WTC11 (cell line): ENCODE results near the gene WDR5B. TPM values are rescaled to one million over a fixed set of nuclear protein-coding genes. Genes with fewer than 3 reads are reported as not detected.

Experiments
- ATAC-seq: fragments of 200-7000 bp; cut with Tn5 transposase; 2 replicates; pipeline ENCODE4 v1.10.0; 2021; ENCODE audit warnings: mild to moderate bottlenecking, moderate library complexity
- CTCF ChIA-PET: fragments of 300-600 bp; sonication (Branson Sonifier 250); formaldehyde crosslinking; loops from one replicate; lab custom pipeline; 2021; ENCODE audit warnings: antibody characterized with exemption; lab: Charles Lee
- POLR2A ChIA-PET: fragments of 350-600 bp; sonication (Branson Sonifier 250); formaldehyde crosslinking; loops from one replicate; lab custom pipeline; 2021; ENCODE audit warnings: antibody characterized with exemption; lab: Charles Lee
- DNase-seq: peaks from one replicate; pipeline ENCODE4 v3.0.0; 2021; ENCODE audit warnings: low spot score
- H3K27ac Mint-ChIP-seq: 2 replicates; pipeline ENCODE4 v1.8.0; 2021; ENCODE audit warnings: mixed read lengths
- H3K27me3 Mint-ChIP-seq: 2 replicates; pipeline ENCODE4 v1.8.0; 2021; ENCODE audit warnings: low read depth, mild to moderate bottlenecking, moderate library complexity, mixed read lengths
- H3K36me3 Mint-ChIP-seq: 2 replicates; pipeline ENCODE4 v1.8.0; 2021; ENCODE audit warnings: mixed read lengths
- H3K4me1 Mint-ChIP-seq: 2 replicates; pipeline ENCODE4 v1.8.0; 2022; ENCODE audit warnings: mixed read lengths
- H3K4me3 Mint-ChIP-seq: 2 replicates; pipeline ENCODE4 v1.8.0; 2021; ENCODE audit warnings: mild to moderate bottlenecking, moderate library complexity, mixed read lengths
- H3K9me3 Mint-ChIP-seq: 2 replicates; pipeline ENCODE4 v1.8.0; 2021; ENCODE audit warnings: mixed read lengths
- ESRRA ChIP-seq: sonication (generic); formaldehyde crosslinking; IDR thresholded peaks from 2 replicates; pipeline ENCODE4 v1.8.1; 2022; ENCODE audit warnings: mild to moderate bottlenecking, missing genetic modification reagents, borderline replicate concordance
- ETV6 ChIP-seq: sonication (generic); formaldehyde crosslinking; IDR thresholded peaks from 2 replicates; pipeline ENCODE4 v1.8.1; 2022; ENCODE audit warnings: mild to moderate bottlenecking, missing genetic modification reagents
- GABPB1 ChIP-seq: sonication (generic); formaldehyde crosslinking; IDR thresholded peaks from 2 replicates; pipeline ENCODE4 v1.8.1; 2023; ENCODE audit warnings: mild to moderate bottlenecking, missing genetic modification reagents
- HMGA2 ChIP-seq: fragments of 250-450 bp; sonication (Bioruptor Pico); IDR thresholded peaks from 2 replicates; pipeline ENCODE4 v1.4.0; 2021; ENCODE audit warnings: mild to moderate bottlenecking, moderate library complexity
- IRF2 ChIP-seq: sonication (generic); formaldehyde crosslinking; IDR thresholded peaks from 2 replicates; pipeline ENCODE4 v1.8.0; 2022; ENCODE audit warnings: low read depth, missing genetic modification reagents, borderline replicate concordance
- MYBL2 ChIP-seq: sonication (generic); formaldehyde crosslinking; IDR thresholded peaks from 2 replicates; pipeline ENCODE4 v1.8.1; 2023; ENCODE audit warnings: mild to moderate bottlenecking, moderate library complexity, missing genetic modification reagents
- RORB ChIP-seq: fragments of 250-450 bp; sonication (Bioruptor Pico); IDR thresholded peaks from 2 replicates; pipeline ENCODE4 v1.9.0; 2021; ENCODE audit warnings: mild to moderate bottlenecking
- SP1 ChIP-seq: sonication (generic); formaldehyde crosslinking; conservative IDR thresholded peaks from 2 replicates; pipeline ENCODE4 v1.8.1; 2022; ENCODE audit warnings: missing genetic modification reagents
- ZNF138 ChIP-seq: sonication (generic); formaldehyde crosslinking; conservative IDR thresholded peaks from 2 replicates; pipeline ENCODE4 v1.8.1; 2022; ENCODE audit warnings: mild to moderate bottlenecking, moderate library complexity, missing genetic modification reagents
- ZNF396 ChIP-seq: fragments of 250-450 bp; sonication (Bioruptor Pico); IDR thresholded peaks from 2 replicates; pipeline ENCODE4 v1.8.0; 2021; ENCODE audit warnings: mild to moderate bottlenecking, moderate library complexity, borderline replicate concordance
- ZNF671 ChIP-seq: fragments of 250-450 bp; sonication (Bioruptor Pico); IDR thresholded peaks from 2 replicates; pipeline ENCODE4 v1.8.0; 2021; ENCODE audit warnings: mild to moderate bottlenecking
- total RNA-seq: library from RNA; stranded (reverse); gene quantifications from 3 replicates; pipeline ENCODE4 v1.2.3, GENCODE V29; 2021
- TF ChIP-seq, protein P1 (sequence below): sonication (generic); formaldehyde crosslinking; IDR thresholded peaks from 2 replicates; pipeline ENCODE4 v1.8.0; 2022; ENCODE audit warnings: mild to moderate bottlenecking, missing genetic modification reagents
- TF ChIP-seq, protein P2 (sequence below): sonication (generic); formaldehyde crosslinking; conservative IDR thresholded peaks from 2 replicates; pipeline ENCODE4 v1.8.1; 2022; ENCODE audit warnings: mild to moderate bottlenecking, missing genetic modification reagents
- TF ChIP-seq, protein P3 (sequence below): sonication (generic); formaldehyde crosslinking; IDR thresholded peaks from 2 replicates; pipeline ENCODE4 v1.8.1; 2022; ENCODE audit warnings: low read depth, mild to moderate bottlenecking, moderate library complexity, missing genetic modification reagents, borderline replicate concordance
- TF ChIP-seq, protein P4 (sequence below): sonication (generic); formaldehyde crosslinking; IDR thresholded peaks from 2 replicates; pipeline ENCODE4 v1.8.0; 2023; ENCODE audit warnings: missing genetic modification reagents
- TF ChIP-seq, protein P5 (sequence below): sonication (generic); formaldehyde crosslinking; IDR thresholded peaks from 2 replicates; pipeline ENCODE4 v1.8.1; 2022; ENCODE audit warnings: mild to moderate bottlenecking, moderate library complexity, missing genetic modification reagents
- TF ChIP-seq, protein P6 (sequence below): sonication (generic); formaldehyde crosslinking; IDR thresholded peaks from 2 replicates; pipeline ENCODE4 v1.8.1; 2023; ENCODE audit warnings: mild to moderate bottlenecking, missing genetic modification reagents, borderline replicate concordance
- TF ChIP-seq, protein P7 (sequence below): fragments of 200-600 bp; IDR thresholded peaks from 2 replicates; pipeline ENCODE4 v1.8.0; 2022; ENCODE audit warnings: antibody characterized with exemption
- TF ChIP-seq, protein P8 (sequence below): sonication (generic); formaldehyde crosslinking; conservative IDR thresholded peaks from 2 replicates; pipeline ENCODE4 v1.8.1; 2023; ENCODE audit warnings: mild to moderate bottlenecking, low read depth, missing genetic modification reagents, moderate library complexity
- TF ChIP-seq, protein P9 (sequence below): fragments of 250-450 bp; sonication (Bioruptor Pico); IDR thresholded peaks from 2 replicates; pipeline ENCODE4 v2.1.2; 2022; ENCODE audit warnings: mild to moderate bottlenecking, moderate library complexity

WDR5B gene
- total RNA-seq, 1 experiment from 2014 or later = 2.8 TPM

DNA sequence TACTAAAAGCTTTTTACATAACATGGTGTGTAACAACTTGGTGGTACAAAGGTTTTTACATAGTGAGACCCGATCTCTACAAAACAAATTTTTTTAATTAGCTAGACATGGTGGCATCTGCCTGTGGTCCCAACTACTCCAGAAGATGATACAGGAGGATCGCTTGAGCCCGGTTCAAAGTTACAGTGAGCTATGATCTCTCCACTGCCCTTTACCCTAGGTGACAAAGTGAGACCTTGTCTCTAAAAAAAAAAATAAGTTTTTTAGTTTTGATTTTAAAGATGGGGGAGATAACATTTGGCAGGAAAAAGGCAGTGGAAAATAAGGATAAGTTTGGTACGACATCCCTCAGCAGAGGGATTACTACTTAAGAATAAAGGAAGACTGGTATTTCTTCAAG, 26.0 kb downstream of the WDR5B start (continued):
- TF ChIP-seq, protein P1, sequence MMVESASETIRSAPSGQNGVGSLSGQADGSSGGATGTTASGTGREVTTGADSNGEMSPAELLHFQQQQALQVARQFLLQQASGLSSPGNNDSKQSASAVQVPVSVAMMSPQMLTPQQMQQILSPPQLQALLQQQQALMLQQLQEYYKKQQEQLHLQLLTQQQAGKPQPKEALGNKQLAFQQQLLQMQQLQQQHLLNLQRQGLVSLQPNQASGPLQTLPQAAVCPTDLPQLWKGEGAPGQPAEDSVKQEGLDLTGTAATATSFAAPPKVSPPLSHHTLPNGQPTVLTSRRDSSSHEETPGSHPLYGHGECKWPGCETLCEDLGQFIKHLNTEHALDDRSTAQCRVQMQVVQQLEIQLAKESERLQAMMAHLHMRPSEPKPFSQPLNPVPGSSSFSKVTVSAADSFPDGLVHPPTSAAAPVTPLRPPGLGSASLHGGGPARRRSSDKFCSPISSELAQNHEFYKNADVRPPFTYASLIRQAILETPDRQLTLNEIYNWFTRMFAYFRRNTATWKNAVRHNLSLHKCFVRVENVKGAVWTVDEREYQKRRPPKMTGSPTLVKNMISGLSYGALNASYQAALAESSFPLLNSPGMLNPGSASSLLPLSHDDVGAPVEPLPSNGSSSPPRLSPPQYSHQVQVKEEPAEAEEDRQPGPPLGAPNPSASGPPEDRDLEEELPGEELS (CRISPR knock-in tag) = no peak
- no peak for TF ChIP-seq ETV6
- no peak for TF ChIP-seq ZNF396 (CRISPR knock-in tag)
- TF ChIP-seq ZNF671 = no peak
- no peak for TF ChIP-seq IRF2
- TF ChIP-seq GABPB1 (CRISPR knock-in tag) = no peak

DNA sequence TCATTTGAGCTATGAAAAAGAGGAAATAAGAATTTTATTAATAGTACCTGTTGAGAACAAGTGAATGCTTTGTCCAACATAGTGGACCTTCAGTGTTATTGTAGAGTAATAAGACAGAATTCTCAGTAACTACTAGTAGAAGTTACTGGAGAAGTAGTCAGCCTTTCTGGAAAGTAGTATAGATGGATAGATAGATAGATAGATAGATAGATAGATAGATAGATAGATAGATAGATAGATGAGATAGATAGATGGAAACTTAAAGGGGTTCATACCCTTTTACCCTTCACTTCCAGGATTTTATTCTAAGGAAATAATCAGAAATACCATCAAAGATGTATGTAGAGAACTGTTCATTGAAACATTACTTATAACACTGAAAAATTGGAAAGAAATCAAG, 26.7 kb downstream of the WDR5B start:
- Mint-ChIP-seq H3K36me3 (peaks cover 31% of the 10 kb centered on the region), H3K9me3 (no peaks in the 10 kb centered on the region), H3K4me3 (no peak overlapping the region), H3K4me1 (peaks cover 36% of the 10 kb centered on the region), H3K27ac (no peak overlapping the region), H3K27me3 (no peaks in the 10 kb centered on the region)
- DNase-seq (no peak), ATAC-seq (no peak)
- ChIA-PET POLR2A (no interaction called here), CTCF (interaction anchor here (1.2 kb wide), 1 partner anchor 291 kb away, joined by 3 read pairs; no protein-coding TSS in a partner anchor)
- TF ChIP-seq ESRRA (CRISPR knock-in tag) = no peak
- TF ChIP-seq RORB (CRISPR knock-in tag) = no peak
- TF ChIP-seq, protein P2, sequence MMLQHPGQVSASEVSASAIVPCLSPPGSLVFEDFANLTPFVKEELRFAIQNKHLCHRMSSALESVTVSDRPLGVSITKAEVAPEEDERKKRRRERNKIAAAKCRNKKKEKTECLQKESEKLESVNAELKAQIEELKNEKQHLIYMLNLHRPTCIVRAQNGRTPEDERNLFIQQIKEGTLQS (CRISPR knock-in tag) = no peak
- TF ChIP-seq, protein P3, sequence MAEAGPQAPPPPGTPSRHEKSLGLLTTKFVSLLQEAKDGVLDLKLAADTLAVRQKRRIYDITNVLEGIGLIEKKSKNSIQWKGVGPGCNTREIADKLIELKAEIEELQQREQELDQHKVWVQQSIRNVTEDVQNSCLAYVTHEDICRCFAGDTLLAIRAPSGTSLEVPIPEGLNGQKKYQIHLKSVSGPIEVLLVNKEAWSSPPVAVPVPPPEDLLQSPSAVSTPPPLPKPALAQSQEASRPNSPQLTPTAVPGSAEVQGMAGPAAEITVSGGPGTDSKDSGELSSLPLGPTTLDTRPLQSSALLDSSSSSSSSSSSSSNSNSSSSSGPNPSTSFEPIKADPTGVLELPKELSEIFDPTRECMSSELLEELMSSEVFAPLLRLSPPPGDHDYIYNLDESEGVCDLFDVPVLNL = no peak
- TF ChIP-seq MYBL2 (CRISPR knock-in tag) = no peak
- TF ChIP-seq, protein P4, sequence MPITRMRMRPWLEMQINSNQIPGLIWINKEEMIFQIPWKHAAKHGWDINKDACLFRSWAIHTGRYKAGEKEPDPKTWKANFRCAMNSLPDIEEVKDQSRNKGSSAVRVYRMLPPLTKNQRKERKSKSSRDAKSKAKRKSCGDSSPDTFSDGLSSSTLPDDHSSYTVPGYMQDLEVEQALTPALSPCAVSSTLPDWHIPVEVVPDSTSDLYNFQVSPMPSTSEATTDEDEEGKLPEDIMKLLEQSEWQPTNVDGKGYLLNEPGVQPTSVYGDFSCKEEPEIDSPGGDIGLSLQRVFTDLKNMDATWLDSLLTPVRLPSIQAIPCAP (CRISPR knock-in tag) = no peak
- TF ChIP-seq, protein P5, sequence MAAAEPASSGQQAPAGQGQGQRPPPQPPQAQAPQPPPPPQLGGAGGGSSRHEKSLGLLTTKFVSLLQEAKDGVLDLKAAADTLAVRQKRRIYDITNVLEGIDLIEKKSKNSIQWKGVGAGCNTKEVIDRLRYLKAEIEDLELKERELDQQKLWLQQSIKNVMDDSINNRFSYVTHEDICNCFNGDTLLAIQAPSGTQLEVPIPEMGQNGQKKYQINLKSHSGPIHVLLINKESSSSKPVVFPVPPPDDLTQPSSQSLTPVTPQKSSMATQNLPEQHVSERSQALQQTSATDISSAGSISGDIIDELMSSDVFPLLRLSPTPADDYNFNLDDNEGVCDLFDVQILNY = no peak
- no peak for TF ChIP-seq ZNF671
- no peak for TF ChIP-seq SP1
- TF ChIP-seq ZNF138 (CRISPR knock-in tag) = no peak
- TF ChIP-seq, protein P6, sequence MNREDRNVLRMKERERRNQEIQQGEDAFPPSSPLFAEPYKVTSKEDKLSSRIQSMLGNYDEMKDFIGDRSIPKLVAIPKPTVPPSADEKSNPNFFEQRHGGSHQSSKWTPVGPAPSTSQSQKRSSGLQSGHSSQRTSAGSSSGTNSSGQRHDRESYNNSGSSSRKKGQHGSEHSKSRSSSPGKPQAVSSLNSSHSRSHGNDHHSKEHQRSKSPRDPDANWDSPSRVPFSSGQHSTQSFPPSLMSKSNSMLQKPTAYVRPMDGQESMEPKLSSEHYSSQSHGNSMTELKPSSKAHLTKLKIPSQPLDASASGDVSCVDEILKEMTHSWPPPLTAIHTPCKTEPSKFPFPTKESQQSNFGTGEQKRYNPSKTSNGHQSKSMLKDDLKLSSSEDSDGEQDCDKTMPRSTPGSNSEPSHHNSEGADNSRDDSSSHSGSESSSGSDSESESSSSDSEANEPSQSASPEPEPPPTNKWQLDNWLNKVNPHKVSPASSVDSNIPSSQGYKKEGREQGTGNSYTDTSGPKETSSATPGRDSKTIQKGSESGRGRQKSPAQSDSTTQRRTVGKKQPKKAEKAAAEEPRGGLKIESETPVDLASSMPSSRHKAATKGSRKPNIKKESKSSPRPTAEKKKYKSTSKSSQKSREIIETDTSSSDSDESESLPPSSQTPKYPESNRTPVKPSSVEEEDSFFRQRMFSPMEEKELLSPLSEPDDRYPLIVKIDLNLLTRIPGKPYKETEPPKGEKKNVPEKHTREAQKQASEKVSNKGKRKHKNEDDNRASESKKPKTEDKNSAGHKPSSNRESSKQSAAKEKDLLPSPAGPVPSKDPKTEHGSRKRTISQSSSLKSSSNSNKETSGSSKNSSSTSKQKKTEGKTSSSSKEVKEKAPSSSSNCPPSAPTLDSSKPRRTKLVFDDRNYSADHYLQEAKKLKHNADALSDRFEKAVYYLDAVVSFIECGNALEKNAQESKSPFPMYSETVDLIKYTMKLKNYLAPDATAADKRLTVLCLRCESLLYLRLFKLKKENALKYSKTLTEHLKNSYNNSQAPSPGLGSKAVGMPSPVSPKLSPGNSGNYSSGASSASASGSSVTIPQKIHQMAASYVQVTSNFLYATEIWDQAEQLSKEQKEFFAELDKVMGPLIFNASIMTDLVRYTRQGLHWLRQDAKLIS = no peak
- TF ChIP-seq ZNF396 (CRISPR knock-in tag) = no peak
- TF ChIP-seq, protein P7, sequence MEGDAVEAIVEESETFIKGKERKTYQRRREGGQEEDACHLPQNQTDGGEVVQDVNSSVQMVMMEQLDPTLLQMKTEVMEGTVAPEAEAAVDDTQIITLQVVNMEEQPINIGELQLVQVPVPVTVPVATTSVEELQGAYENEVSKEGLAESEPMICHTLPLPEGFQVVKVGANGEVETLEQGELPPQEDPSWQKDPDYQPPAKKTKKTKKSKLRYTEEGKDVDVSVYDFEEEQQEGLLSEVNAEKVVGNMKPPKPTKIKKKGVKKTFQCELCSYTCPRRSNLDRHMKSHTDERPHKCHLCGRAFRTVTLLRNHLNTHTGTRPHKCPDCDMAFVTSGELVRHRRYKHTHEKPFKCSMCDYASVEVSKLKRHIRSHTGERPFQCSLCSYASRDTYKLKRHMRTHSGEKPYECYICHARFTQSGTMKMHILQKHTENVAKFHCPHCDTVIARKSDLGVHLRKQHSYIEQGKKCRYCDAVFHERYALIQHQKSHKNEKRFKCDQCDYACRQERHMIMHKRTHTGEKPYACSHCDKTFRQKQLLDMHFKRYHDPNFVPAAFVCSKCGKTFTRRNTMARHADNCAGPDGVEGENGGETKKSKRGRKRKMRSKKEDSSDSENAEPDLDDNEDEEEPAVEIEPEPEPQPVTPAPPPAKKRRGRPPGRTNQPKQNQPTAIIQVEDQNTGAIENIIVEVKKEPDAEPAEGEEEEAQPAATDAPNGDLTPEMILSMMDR = no peak
- TF ChIP-seq, protein P8, sequence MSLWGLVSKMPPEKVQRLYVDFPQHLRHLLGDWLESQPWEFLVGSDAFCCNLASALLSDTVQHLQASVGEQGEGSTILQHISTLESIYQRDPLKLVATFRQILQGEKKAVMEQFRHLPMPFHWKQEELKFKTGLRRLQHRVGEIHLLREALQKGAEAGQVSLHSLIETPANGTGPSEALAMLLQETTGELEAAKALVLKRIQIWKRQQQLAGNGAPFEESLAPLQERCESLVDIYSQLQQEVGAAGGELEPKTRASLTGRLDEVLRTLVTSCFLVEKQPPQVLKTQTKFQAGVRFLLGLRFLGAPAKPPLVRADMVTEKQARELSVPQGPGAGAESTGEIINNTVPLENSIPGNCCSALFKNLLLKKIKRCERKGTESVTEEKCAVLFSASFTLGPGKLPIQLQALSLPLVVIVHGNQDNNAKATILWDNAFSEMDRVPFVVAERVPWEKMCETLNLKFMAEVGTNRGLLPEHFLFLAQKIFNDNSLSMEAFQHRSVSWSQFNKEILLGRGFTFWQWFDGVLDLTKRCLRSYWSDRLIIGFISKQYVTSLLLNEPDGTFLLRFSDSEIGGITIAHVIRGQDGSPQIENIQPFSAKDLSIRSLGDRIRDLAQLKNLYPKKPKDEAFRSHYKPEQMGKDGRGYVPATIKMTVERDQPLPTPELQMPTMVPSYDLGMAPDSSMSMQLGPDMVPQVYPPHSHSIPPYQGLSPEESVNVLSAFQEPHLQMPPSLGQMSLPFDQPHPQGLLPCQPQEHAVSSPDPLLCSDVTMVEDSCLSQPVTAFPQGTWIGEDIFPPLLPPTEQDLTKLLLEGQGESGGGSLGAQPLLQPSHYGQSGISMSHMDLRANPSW = no peak
- TF ChIP-seq HMGA2 = no peak
- TF ChIP-seq, protein P9, sequence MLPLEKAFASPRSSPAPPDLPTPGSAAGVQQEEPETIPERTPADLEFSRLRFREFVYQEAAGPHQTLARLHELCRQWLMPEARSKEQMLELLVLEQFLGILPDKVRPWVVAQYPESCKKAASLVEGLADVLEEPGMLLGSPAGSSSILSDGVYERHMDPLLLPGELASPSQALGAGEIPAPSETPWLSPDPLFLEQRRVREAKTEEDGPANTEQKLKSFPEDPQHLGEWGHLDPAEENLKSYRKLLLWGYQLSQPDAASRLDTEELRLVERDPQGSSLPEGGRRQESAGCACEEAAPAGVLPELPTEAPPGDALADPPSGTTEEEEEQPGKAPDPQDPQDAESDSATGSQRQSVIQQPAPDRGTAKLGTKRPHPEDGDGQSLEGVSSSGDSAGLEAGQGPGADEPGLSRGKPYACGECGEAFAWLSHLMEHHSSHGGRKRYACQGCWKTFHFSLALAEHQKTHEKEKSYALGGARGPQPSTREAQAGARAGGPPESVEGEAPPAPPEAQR = no peak
- no peak for TF ChIP-seq IRF2
